HepG2 (cell line): Measurements from ENCODE around the gene USP5.

Experiments used
- CEBPG ChIP-seq: IDR thresholded peaks from 2 replicates; pipeline ENCODE4 v1.6.1; 2016
- NAIF1 ChIP-seq: sonication (generic); formaldehyde crosslinking; IDR thresholded peaks from 2 replicates; pipeline ENCODE4 v1.5.0; 2020; ENCODE audit warnings: mild to moderate bottlenecking, missing genetic modification reagents, borderline replicate concordance
- ZBTB8A ChIP-seq: sonication (generic); formaldehyde crosslinking; IDR thresholded peaks from 2 replicates; pipeline ENCODE4 v1.4.0; 2020; ENCODE audit warnings: mild to moderate bottlenecking, low read depth, missing genetic modification reagents, borderline replicate concordance
- TF ChIP-seq, protein P1 (sequence below): sonication (generic); formaldehyde crosslinking; IDR thresholded peaks from 2 replicates; pipeline ENCODE4 v1.5.0; 2020; ENCODE audit warnings: mild to moderate bottlenecking, missing genetic modification reagents, moderate library complexity
- TF ChIP-seq, protein P2 (sequence below): sonication (generic); formaldehyde crosslinking; IDR thresholded peaks from 2 replicates; pipeline ENCODE4 v1.4.0; 2020; ENCODE audit warnings: missing genetic modification reagents

DNA sequence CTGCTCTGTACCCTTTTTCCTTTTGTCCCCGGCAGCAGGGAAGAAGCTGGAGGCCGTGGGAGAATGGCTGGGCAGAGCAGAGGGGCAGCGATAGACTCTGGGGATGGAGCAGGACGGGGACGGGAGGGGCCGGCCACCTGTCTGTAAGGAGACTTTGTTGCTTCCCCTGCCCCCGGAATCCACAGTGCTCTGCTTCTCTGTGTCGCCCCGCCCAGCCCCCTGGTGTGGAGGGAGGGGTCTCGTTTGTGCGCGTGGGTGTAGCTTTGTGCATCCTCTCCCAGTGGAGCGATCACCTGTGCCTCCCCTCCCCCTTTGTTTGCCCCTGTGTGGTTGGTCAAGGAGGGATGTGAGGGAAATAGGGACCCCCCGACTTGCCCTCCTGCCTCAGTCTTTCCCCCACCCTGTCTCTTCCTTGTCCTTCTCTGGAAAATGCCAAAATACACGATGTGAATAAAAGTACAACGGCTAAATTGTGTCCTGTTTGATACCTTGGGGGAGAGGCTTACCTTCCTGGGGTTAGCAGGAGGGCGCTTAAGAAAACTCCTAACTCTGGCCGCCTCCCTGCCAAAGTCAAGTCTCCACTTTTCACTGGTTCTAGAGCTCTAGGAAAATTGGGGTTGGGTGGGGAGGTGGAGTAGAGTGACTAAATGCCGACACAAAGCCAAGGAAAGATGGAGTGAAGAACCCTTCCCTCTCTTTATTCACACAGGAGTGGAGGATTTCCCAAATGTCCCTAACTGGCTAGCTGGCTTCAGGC lies 14.4 kb downstream of the USP5 start:
- TF ChIP-seq, protein P1, sequence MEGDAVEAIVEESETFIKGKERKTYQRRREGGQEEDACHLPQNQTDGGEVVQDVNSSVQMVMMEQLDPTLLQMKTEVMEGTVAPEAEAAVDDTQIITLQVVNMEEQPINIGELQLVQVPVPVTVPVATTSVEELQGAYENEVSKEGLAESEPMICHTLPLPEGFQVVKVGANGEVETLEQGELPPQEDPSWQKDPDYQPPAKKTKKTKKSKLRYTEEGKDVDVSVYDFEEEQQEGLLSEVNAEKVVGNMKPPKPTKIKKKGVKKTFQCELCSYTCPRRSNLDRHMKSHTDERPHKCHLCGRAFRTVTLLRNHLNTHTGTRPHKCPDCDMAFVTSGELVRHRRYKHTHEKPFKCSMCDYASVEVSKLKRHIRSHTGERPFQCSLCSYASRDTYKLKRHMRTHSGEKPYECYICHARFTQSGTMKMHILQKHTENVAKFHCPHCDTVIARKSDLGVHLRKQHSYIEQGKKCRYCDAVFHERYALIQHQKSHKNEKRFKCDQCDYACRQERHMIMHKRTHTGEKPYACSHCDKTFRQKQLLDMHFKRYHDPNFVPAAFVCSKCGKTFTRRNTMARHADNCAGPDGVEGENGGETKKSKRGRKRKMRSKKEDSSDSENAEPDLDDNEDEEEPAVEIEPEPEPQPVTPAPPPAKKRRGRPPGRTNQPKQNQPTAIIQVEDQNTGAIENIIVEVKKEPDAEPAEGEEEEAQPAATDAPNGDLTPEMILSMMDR = no peak
- TF ChIP-seq NAIF1 (no peak), ZBTB8A (CRISPR knock-in tag) (no peak), CEBPG (CRISPR knock-in tag) (no peak)
- TF ChIP-seq, protein P2, sequence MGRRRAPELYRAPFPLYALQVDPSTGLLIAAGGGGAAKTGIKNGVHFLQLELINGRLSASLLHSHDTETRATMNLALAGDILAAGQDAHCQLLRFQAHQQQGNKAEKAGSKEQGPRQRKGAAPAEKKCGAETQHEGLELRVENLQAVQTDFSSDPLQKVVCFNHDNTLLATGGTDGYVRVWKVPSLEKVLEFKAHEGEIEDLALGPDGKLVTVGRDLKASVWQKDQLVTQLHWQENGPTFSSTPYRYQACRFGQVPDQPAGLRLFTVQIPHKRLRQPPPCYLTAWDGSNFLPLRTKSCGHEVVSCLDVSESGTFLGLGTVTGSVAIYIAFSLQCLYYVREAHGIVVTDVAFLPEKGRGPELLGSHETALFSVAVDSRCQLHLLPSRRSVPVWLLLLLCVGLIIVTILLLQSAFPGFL (CRISPR knock-in tag) = no peak
